Activated naive CD4-positive, alpha-beta T cell treated with anti-CD3 and anti-CD28 coated beads for 36 hours (primary cell): ENCODE measurements around the gene DUOXA1. TPM values are rescaled to one million over a fixed set of nuclear protein-coding genes. Genes with fewer than 3 reads are reported as not detected.
"Not testable (repeated sequence)": the region's sequence is repeated elsewhere in the genome, so short reads cannot be mapped to it uniquely, and the experiment has no call there.

ENCODE experiments used
- CTCF ChIA-PET: fragments of 350-600 bp; sonication (Branson Sonifier 250); formaldehyde crosslinking; loops from one replicate; lab custom pipeline; 2021; ENCODE audit warnings: antibody characterized with exemption; lab: Charles Lee
- DNase-seq: peaks from one replicate; pipeline ENCODE4 v3.0.0-alpha.2; 2020
- H3K27ac Mint-ChIP-seq: one replicate; pipeline ENCODE4 v1.8.0; 2021; ENCODE audit warnings: mild to moderate bottlenecking, mixed read lengths
- H3K27me3 Mint-ChIP-seq: one replicate; pipeline ENCODE4 v1.8.0; 2021; ENCODE audit warnings: low read depth, mixed read lengths
- H3K36me3 Mint-ChIP-seq: one replicate; pipeline ENCODE4 v1.8.0; 2021; ENCODE audit warnings: low read depth, mixed read lengths
- H3K4me1 Mint-ChIP-seq: one replicate; pipeline ENCODE4 v1.8.0; 2021; ENCODE audit warnings: low read depth, mixed read lengths
- H3K4me3 Mint-ChIP-seq: one replicate; pipeline ENCODE4 v1.8.0; 2021; ENCODE audit warnings: mild to moderate bottlenecking, moderate library complexity, mixed read lengths
- H3K9me3 Mint-ChIP-seq: one replicate; pipeline ENCODE4 v1.8.0; 2021; ENCODE audit warnings: mixed read lengths
- intact Hi-C: fragments of 100-400 bp; cut with micrococcal nuclease; formaldehyde crosslinking; loops from one replicate; pipeline ENCODE4 v1.15.1; 2023
- total RNA-seq, 2 experiments: library from RNA; stranded (reverse); gene quantifications; one replicate each; pipeline ENCODE4 v1.2.3, GENCODE V29; 2021

The DUOXA1 gene
- total RNA-seq, 2 experiments from 2014 or later: not detected

GRCh38 chr15:45136378-45136764 is 6.7 kb upstream of the DUOXA1 start:
- intact Hi-C loops: no loop called here
- CTCF ChIA-PET: no interaction called here
- Mint-ChIP-seq H3K9me3 (no peaks in the 10 kb centered on the region), H3K4me3 (peak overlapping the region; percentile 42), H3K36me3 (no peaks in the 10 kb centered on the region), H3K4me1 (peaks cover 10% of the 10 kb centered on the region), H3K27me3 (peaks cover 24% of the 10 kb centered on the region), H3K27ac (no peak overlapping the region)
- DNase-seq: peak; percentile 30

- CTCF ChIA-PET: interaction anchor here (0.5 to 1.6 kb wide), 3 partner anchors 18 to 131 kb away, joined by 3 to 5 read pairs (median 3); no protein-coding TSS in a partner anchor
- H3K4me3 Mint-ChIP-seq: peak overlapping the region; percentile 42
Observed at GRCh38 chr15:45135705-45136377, 6.2 kb upstream of the DUOXA1 start.

GRCh38 chr15:45134682-45135604 is 5.3 kb upstream of the DUOXA1 start:
- no peaks in the 10 kb centered on the region for H3K9me3 Mint-ChIP-seq
- CTCF ChIA-PET: interaction anchor here (0.5 to 1.6 kb wide), 5 partner anchors 17 to 185 kb away, joined by 3 to 9 read pairs (median 3); no protein-coding TSS in a partner anchor
- DNase-seq: peak; percentile 52
- H3K27me3 Mint-ChIP-seq: peaks cover 32% of the 10 kb centered on the region
- no peak overlapping the region for H3K27ac Mint-ChIP-seq
- H3K4me3 Mint-ChIP-seq: peak overlapping the region; percentile 42
- no peaks in the 10 kb centered on the region for H3K36me3 Mint-ChIP-seq
- intact Hi-C loops: no loop called here
- peaks cover 12% of the 10 kb centered on the region for H3K4me1 Mint-ChIP-seq

More at GRCh38 chr15:45135705-45136377, 6.2 kb upstream of the DUOXA1 start:
- peaks cover 10% of the 10 kb centered on the region for H3K4me1 Mint-ChIP-seq
- intact Hi-C loops, H3K36me3 Mint-ChIP-seq, H3K9me3 Mint-ChIP-seq, H3K27ac Mint-ChIP-seq, DNase-seq: not testable (repeated sequence)
- H3K27me3 Mint-ChIP-seq: peaks cover 24% of the 10 kb centered on the region

DNA sequence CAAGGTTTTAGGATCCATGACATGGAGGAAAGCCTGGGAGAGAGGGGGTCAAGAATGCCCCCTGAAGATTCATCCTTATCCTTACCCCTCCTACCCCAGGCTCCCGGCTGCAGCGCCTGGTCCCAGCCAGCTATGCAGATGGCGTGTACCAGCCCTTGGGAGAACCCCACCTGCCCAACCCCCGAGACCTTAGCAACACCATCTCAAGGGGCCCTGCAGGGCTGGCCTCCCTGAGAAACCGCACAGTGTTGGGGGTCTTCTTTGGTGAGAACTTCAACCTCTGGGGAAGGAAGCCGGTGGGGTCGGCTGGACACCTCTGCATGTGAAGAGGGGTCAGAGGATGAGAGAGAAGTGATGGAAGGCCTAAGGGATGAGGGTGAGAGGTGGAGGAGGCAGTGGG is 4.4 kb upstream of the DUOXA1 start:
- Mint-ChIP-seq H3K9me3 (no peaks in the 10 kb centered on the region), H3K27me3 (peaks cover 32% of the 10 kb centered on the region), H3K27ac (no peak overlapping the region), H3K4me3 (no peak overlapping the region), H3K4me1 (peaks cover 12% of the 10 kb centered on the region), H3K36me3 (no peaks in the 10 kb centered on the region)
- CTCF ChIA-PET: interaction anchor here (0.6 to 1.6 kb wide), 3 partner anchors 16 to 52 kb away, joined by 3 to 5 read pairs (median 4); no protein-coding TSS in a partner anchor
- DNase-seq: no peak
- intact Hi-C loops: no loop called here

- intact Hi-C loops: no loop called here
- H3K27me3 Mint-ChIP-seq: peaks cover 37% of the 10 kb centered on the region
- DNase-seq: no peak
- CTCF ChIA-PET: interaction anchor here (1.1 to 4.7 kb wide), 2 partner anchors 15 to 35 kb away, joined by 3 to 29 read pairs; no protein-coding TSS in a partner anchor
- H3K36me3 Mint-ChIP-seq: no peaks in the 10 kb centered on the region
- H3K9me3 Mint-ChIP-seq: no peaks in the 10 kb centered on the region
- H3K4me3 Mint-ChIP-seq: no peak overlapping the region
- peaks cover 14% of the 10 kb centered on the region for H3K4me1 Mint-ChIP-seq
- H3K27ac Mint-ChIP-seq: no peak overlapping the region
Observed at GRCh38 chr15:45133561-45133920, 3.9 kb upstream of the DUOXA1 start.

- Mint-ChIP-seq H3K4me3 (no peak overlapping the region), H3K9me3 (no peaks in the 10 kb centered on the region), H3K27me3 (peaks cover 42% of the 10 kb centered on the region), H3K27ac (no peak overlapping the region), H3K4me1 (peaks cover 14% of the 10 kb centered on the region), H3K36me3 (no peaks in the 10 kb centered on the region)
- no peak for DNase-seq
- intact Hi-C loops: no loop called here
- CTCF ChIA-PET: interaction anchor here (1.1 to 4.7 kb wide), 3 partner anchors 15 to 72 kb away, joined by 3 to 29 read pairs (median 4); no protein-coding TSS in a partner anchor
Observed at GRCh38 chr15:45132844-45133560, 3.3 kb upstream of the DUOXA1 start.

DNA sequence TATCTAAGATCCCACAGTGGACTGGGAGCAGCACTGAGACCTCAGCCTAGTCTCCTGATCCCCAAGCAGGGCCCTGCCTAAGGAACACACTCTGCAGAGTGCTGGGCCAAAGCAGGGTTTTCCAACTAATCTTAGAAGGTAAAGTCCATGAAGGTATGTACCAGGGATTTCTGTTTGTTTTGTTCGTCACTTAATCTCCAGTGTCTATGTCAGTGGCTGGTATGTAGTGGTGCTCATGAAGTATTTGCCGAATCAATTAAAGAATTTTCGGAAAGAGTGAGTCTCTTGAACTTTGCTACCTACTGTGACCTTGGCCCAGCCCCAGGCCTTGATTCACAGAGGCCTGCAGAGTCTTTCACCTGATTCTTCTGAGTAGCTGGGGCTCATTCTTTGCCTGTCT is 1.8 kb upstream of the DUOXA1 start:
- H3K27me3 Mint-ChIP-seq: peaks cover 45% of the 10 kb centered on the region
- intact Hi-C loops: no loop called here
- no peak overlapping the region for H3K4me3 Mint-ChIP-seq
- CTCF ChIA-PET: interaction anchor here (1.8 to 4.7 kb wide), 3 partner anchors 13 to 32 kb away, joined by 4 to 29 read pairs (median 6); partner anchors contain the start of genes DUOX2 and DUOXA2
- no peak for DNase-seq
- H3K36me3 Mint-ChIP-seq: no peaks in the 10 kb centered on the region
- H3K9me3 Mint-ChIP-seq: no peaks in the 10 kb centered on the region
- H3K27ac Mint-ChIP-seq: no peak overlapping the region
- peaks cover 14% of the 10 kb centered on the region for H3K4me1 Mint-ChIP-seq

DNA sequence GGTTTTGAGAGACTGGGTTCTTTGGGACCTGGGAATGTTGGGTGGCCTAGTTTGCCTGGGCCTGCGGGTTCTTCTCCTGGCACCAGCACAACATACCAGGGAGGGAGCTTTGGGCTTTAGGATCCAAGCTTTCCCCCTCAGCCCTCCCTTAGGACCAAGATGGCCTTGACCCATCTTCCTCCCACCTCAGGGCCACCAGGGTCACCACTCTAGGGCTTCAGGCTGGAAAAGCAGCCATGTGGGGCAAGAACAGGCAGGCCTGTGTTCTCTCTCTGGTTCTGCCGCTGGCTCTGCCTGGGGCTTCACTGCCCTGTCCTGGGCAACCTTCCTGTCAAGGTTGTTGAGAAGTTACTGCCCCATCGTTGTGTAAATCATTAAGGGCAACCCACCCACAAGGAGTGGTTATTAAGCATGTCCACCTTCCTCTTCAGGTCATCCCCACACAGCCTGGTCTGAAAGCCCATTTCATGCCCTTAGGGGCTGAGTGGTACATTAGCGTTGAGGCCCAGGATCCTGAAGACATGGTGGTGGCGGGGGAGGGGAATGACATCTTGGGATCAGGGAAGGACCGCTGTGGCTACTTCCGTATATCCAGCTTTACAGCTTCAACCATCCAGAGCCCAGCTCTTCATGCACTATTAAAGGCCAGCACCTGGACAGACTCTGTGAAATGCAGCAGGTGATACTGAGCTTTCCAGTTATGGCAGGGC is 767 bp upstream of the DUOXA1 start:
- intact Hi-C loops: no loop called here
- no peak overlapping the region for H3K4me3 Mint-ChIP-seq
- H3K27me3 Mint-ChIP-seq: peaks cover 49% of the 10 kb centered on the region
- no peaks in the 10 kb centered on the region for H3K9me3 Mint-ChIP-seq
- CTCF ChIA-PET: interaction anchor here (1.8 to 4.7 kb wide), 3 partner anchors 12 to 33 kb away, joined by 4 to 29 read pairs (median 6); partner anchors contain the start of genes DUOX2 and DUOXA2
- H3K36me3 Mint-ChIP-seq: no peaks in the 10 kb centered on the region
- no peak for DNase-seq
- H3K27ac Mint-ChIP-seq: no peak overlapping the region
- H3K4me1 Mint-ChIP-seq: peaks cover 8% of the 10 kb centered on the region

DNA sequence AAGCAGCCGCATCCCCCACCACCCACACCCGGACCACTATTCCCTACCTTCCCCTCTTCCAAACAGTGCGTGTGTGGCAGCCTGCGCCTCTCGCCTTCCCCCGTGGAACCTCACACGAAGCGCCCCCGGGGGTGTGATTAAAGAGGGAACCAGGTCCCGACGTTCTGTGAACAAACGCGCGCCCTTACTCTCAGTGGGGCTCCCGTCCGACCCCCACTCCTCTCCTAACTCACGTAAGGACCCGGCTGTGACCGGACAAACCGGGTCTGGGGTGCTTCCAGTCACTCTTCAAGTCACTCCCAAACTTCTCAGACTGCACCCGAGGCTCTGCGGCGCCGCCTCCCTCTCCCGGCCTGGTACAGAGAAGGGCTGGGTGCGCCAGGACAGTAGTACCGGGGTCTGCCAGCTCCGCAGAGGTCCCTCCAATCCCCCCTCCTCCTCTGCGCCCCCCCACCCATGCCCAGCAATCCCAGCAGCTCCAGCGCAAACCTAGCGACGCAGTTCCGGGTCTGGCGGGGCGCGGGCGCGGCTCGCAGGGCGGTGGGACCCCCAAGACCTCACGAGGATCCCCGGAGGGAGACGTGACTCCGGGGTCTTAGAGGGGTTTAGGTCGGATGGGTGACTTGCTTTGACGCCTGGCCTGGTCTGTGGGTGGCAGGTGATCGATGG is 574 bp downstream of the DUOXA1 start:
- DNase-seq: no peak
- intact Hi-C loops: no loop called here
- Mint-ChIP-seq H3K4me3 (no peak overlapping the region), H3K36me3 (no peaks in the 10 kb centered on the region), H3K27ac (no peak overlapping the region), H3K4me1 (peaks cover 4% of the 10 kb centered on the region), H3K9me3 (no peaks in the 10 kb centered on the region), H3K27me3 (peaks cover 47% of the 10 kb centered on the region)
- CTCF ChIA-PET: interaction anchor here (4.7 kb wide), 1 partner anchor 11 kb away, joined by 29 read pairs; no protein-coding TSS in a partner anchor

DNA sequence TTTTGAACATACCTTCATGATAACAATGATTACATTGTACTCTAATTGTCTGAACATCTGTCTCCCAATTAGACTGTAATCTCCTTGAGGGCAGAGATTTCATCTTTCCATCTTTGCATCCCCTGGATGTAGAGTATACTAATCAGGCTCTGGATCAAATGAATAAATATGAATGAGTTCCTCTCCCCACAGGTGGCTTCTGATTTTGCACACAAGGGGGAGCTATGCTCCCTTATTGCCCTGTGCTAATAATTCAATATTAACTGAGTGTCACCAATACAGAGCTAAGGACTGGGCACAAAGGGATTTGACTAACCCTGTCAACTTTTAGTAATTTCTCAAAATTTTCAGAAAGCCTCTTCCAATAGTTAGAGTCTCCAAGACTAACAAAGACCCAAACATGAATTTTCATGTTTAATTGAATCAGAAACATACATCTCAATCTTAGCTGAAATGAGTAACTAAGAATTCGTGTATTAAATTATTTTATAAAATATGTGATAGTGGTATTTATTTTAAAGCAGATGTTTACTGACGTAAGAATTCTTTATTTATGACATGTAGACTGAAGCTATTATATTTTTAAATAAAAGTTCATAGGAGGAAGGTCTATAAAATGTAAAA is 3.0 kb downstream of the DUOXA1 start:
- H3K27me3 Mint-ChIP-seq: peaks cover 47% of the 10 kb centered on the region

More for the DNA sequence above, 3.0 kb downstream of the DUOXA1 start:
- DNase-seq: peak; percentile 62
- intact Hi-C loops: loop anchor here (1.0 to 2.0 kb wide), 4 partner anchors 40 to 332 kb away; no protein-coding TSS in a partner anchor
- CTCF ChIA-PET: interaction anchor here (0.6 to 2.3 kb wide), 14 partner anchors 9 to 273 kb away, joined by 3 to 32 read pairs (median 4); partner anchors contain the start of gene DUOX2
- Mint-ChIP-seq H3K9me3 (no peaks in the 10 kb centered on the region), H3K36me3 (no peaks in the 10 kb centered on the region), H3K27ac (no peak overlapping the region), H3K4me3 (no peak overlapping the region), H3K4me1 (peaks cover 4% of the 10 kb centered on the region)
